RWPE2 (cell line): ENCODE measurements around the gene TEX22.

Source experiments
- ATAC-seq: fragments of 200-7000 bp; cut with Tn5 transposase; 3 replicates; pipeline ENCODE4 v1.9.1; 2021; ENCODE audit warnings: low read depth
- DNase-seq: peaks from one replicate; pipeline ENCODE4 v3.0.0-alpha.2; 2020; ENCODE audit warnings: low spot score
- H3K27ac ChIP-seq: fragments of 450-650 bp; 2 replicates; pipeline ENCODE4 v1.5.1; 2017; ENCODE audit warnings: mild to moderate bottlenecking; ENCODE audit not compliant: poor library complexity, severe bottlenecking
- H3K27me3 ChIP-seq: fragments of 250-450 bp; sonication (Bioruptor Pico); 2 replicates; pipeline ENCODE4 v1.5.1; 2021; ENCODE audit warnings: mild to moderate bottlenecking, moderate library complexity; ENCODE audit not compliant: insufficient read depth, poor library complexity, severe bottlenecking
- H3K36me3 ChIP-seq: fragments of 250-450 bp; sonication (Bioruptor Pico); 2 replicates; pipeline ENCODE4 v1.5.1; 2020; ENCODE audit warnings: low read depth, mild to moderate bottlenecking, moderate library complexity
- H3K4me1 ChIP-seq: fragments of 250-450 bp; sonication (Bioruptor Pico); 2 replicates; pipeline ENCODE4 v1.5.1; 2021; ENCODE audit warnings: mild to moderate bottlenecking, moderate library complexity; ENCODE audit not compliant: insufficient read depth, poor library complexity, severe bottlenecking
- H3K4me3 ChIP-seq: fragments of 250-450 bp; sonication (Bioruptor Pico); 2 replicates; pipeline ENCODE4 v1.5.1; 2021; ENCODE audit warnings: mild to moderate bottlenecking, moderate library complexity; ENCODE audit not compliant: severe bottlenecking
- H3K9me3 ChIP-seq: fragments of 250-450 bp; sonication (Bioruptor Pico); 2 replicates; pipeline ENCODE4 v1.5.1; 2021; ENCODE audit warnings: mild to moderate bottlenecking, moderate library complexity; ENCODE audit not compliant: severe bottlenecking
- TF ChIP-seq, protein P1 (sequence below): fragments of 450-650 bp; IDR thresholded peaks from one replicate; pipeline ENCODE4 v1.5.1; 2017; ENCODE audit warnings: mild to moderate bottlenecking, moderate library complexity; ENCODE audit not compliant: poor library complexity, severe bottlenecking

TEX22 gene

DNA sequence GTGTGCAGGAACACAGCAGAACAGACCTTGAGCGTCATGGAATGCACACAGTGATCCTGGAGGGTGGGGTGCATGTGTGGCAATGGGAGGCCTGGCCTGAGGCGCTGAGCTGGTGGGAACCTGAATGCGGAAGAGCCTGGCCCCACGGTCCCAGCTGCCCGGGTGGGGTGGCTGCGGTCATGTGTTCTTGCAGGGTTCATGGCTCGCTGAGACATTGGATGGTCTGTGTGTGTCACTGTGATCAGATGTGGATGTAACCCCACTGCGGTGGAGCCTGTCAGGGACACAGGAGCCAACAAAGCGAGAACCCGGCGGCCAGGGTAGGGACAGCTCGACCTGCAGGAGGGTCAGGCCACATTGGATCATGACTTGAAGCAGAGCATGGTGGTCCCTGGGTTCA is 44.5 kb downstream of the TEX22 start:
- H3K27me3 ChIP-seq, result no peaks in the 10 kb centered on the region
- H3K9me3 ChIP-seq, result no peaks in the 10 kb centered on the region
- H3K4me3 ChIP-seq, result no peak overlapping the region
- no peak for DNase-seq
- no peak for ATAC-seq
- H3K36me3 ChIP-seq, result peaks cover 39% of the 10 kb centered on the region
- TF ChIP-seq, protein P1, sequence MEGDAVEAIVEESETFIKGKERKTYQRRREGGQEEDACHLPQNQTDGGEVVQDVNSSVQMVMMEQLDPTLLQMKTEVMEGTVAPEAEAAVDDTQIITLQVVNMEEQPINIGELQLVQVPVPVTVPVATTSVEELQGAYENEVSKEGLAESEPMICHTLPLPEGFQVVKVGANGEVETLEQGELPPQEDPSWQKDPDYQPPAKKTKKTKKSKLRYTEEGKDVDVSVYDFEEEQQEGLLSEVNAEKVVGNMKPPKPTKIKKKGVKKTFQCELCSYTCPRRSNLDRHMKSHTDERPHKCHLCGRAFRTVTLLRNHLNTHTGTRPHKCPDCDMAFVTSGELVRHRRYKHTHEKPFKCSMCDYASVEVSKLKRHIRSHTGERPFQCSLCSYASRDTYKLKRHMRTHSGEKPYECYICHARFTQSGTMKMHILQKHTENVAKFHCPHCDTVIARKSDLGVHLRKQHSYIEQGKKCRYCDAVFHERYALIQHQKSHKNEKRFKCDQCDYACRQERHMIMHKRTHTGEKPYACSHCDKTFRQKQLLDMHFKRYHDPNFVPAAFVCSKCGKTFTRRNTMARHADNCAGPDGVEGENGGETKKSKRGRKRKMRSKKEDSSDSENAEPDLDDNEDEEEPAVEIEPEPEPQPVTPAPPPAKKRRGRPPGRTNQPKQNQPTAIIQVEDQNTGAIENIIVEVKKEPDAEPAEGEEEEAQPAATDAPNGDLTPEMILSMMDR, result no peak
- H3K4me1 ChIP-seq, result no peaks in the 10 kb centered on the region
- H3K27ac ChIP-seq, result no peak overlapping the region

DNA sequence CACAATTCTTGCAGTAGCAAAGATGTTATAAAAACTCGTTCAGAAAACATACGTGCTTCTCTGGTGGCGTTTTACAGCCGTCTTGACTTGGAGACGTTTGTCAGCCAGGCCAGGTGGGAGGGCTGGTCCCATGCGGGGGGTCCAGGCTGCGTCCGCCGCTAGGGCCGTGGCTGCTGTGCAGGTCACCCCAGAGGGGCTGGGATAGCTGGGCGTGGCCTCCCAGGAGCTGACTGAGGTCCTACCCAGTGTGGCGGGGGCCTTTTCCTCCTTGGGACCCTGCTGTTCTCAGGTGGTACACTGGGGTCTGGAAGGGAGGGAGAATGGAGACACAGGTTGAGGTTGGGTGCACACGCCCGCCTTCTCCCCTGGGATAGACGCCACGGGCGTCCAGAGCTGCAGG is 46.5 kb downstream of the TEX22 start:
- Histone ChIP-seq H3K4me3 (no peak overlapping the region), H3K27me3 (no peaks in the 10 kb centered on the region), H3K36me3 (peaks cover 42% of the 10 kb centered on the region), H3K27ac (no peak overlapping the region), H3K9me3 (no peaks in the 10 kb centered on the region), H3K4me1 (no peaks in the 10 kb centered on the region)
- DNase-seq (no peak), ATAC-seq (no peak)
- TF ChIP-seq, protein P1, result no peak

DNA sequence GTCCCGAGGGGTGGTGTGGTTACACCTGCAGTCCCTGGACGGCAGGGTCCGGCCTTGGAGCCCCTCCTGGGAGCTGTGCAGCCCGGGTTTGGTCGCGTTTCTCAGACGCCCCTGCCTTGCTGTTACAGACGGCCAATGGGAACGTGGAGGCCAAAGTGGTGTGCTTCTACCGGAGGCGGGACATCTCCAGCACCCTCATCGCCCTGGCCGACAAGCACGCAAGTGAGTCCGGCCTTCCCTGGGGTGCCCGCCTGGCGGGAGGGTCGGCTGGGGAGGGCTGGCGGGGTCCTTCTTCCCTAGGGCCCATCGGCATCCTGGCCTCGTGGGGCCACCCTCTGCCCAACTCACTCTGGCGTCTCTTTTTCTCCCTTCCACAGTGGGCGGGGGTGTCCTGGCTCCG is 47.0 kb downstream of the TEX22 start:
- Histone ChIP-seq H3K9me3 (no peaks in the 10 kb centered on the region), H3K4me3 (no peak overlapping the region), H3K36me3 (peaks cover 46% of the 10 kb centered on the region), H3K27me3 (no peaks in the 10 kb centered on the region), H3K4me1 (no peaks in the 10 kb centered on the region), H3K27ac (no peak overlapping the region)
- TF ChIP-seq, protein P1, result no peak
- no peak for ATAC-seq
- no peak for DNase-seq

DNA sequence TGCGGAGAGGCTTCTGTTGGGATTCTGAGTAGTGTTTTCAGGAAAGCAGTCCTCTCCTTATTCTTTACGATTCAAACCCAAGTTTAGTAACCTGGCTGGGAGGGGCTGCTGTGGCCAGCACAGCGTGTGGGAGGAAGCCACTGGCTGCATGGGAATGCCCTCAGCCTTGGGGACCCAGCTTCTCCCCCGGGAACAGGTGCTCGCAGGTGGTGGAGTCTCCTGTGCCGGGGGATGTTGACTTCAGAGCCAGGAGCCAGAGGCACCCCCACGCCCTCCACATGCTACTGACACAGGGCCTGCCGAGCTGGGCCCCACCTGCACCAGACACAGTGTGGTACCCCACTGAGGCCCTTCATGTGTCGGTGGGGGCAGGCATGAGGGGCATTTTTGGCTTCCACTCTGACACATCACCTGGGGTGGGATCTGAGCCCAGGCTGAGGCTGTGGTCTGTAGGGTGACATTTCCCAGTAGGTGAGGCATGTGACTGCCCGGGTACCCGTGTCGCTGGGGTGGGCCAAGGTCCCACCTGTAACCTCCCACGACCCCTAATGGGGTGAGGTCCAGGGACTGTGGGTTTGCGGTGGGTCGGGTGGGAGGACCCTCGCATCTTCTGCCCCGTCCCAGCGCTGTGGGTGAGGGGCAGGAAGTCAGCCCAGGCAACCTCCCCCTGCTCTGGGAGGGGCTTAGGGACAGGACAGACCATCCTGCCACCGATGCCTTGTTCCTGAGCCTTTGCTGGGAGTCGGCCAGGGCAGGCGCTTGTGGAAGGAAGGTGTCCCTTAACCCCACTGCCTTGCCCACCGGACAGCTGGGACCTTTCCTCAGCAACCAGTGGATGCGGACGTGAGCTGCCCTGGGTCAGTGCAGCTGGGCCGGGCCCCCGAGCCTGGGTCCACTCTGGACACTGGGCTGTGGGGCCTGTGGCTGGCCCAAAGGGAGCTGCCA is 47.8 kb downstream of the TEX22 start:
- no peaks in the 10 kb centered on the region for H3K27me3 ChIP-seq
- H3K36me3 ChIP-seq, result peaks cover 52% of the 10 kb centered on the region
- no peak overlapping the region for H3K27ac ChIP-seq
- ATAC-seq (no peak), DNase-seq (no peak)
- no peaks in the 10 kb centered on the region for H3K4me1 ChIP-seq
- no peaks in the 10 kb centered on the region for H3K9me3 ChIP-seq
- H3K4me3 ChIP-seq, result no peak overlapping the region
- TF ChIP-seq, protein P1, result no peak

DNA sequence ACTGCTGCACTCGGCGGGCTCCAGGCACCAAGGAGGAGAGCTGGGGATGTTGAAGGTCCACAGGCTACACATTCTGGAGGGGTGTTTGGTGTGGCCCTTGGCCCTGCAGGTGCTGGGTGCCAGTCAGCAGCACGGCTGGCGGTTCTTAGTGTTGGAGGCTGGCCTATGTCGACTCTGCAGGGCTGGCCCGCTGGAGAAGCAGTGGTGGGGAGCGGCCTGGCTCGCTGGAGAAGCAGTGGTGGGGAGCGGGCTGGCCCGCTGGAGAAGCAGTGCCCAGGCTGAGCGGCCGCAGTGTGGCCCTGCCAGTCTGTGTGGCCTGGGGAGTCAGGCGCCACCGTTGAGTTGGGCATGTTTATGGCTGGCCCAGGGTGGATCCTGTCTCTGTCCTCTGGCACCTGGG is 48.6 kb downstream of the TEX22 start:
- Histone ChIP-seq H3K36me3 (peaks cover 51% of the 10 kb centered on the region), H3K4me1 (no peaks in the 10 kb centered on the region), H3K4me3 (no peak overlapping the region), H3K27ac (no peak overlapping the region), H3K9me3 (no peaks in the 10 kb centered on the region), H3K27me3 (no peaks in the 10 kb centered on the region)
- DNase-seq (no peak), ATAC-seq (no peak)
- TF ChIP-seq, protein P1, result no peak
